ENCODE measurements around the gene TRNAU1AP. TPM values are rescaled to one million over a fixed set of nuclear protein-coding genes. Genes with fewer than 3 reads are reported as not detected.
"Not testable (repeated sequence)": the region's sequence is repeated elsewhere in the genome, so short reads cannot be mapped to it uniquely, and the experiment has no call there.

TRNAU1AP gene
- polyA plus RNA-seq, 3 donors, result 21.7 to 28.8 (median 26.6) TPM

GRCh38 chr1:28560886-28561285 lies 8.0 kb downstream of the TRNAU1AP start:
- no peak for DNase-seq (ENCODE audit: extremely low read depth in 1 of 11, low read depth in 9 of 11, low spot score in 4 of 11)

- no peak for DNase-seq (ENCODE audit: extremely low read depth in 1 of 11, low read depth in 9 of 11, low spot score in 4 of 11)
Observed at GRCh38 chr1:28564310-28564709, 11.4 kb downstream of the TRNAU1AP start.

GRCh38 chr1:28565040-28565439 lies 12.2 kb downstream of the TRNAU1AP start:
- DNase-seq (ENCODE audit: extremely low read depth in 1 of 11, low read depth in 9 of 11, low spot score in 4 of 11), result no peak

- no peak for DNase-seq (ENCODE audit: extremely low read depth in 1 of 11, low read depth in 9 of 11, low spot score in 4 of 11)
Observed at GRCh38 chr1:28565726-28566125, 12.8 kb downstream of the TRNAU1AP start.

- no peak for DNase-seq (ENCODE audit: extremely low read depth in 1 of 11, low read depth in 9 of 11, low spot score in 4 of 11)
Observed at GRCh38 chr1:28566931-28567330, 14.0 kb downstream of the TRNAU1AP start.

- no peak for DNase-seq (ENCODE audit: extremely low read depth in 1 of 11, low read depth in 9 of 11, low spot score in 4 of 11)
Observed at GRCh38 chr1:28571911-28572310, 19.0 kb downstream of the TRNAU1AP start.

GRCh38 chr1:28572891-28573290 lies 20.0 kb downstream of the TRNAU1AP start:
- DNase-seq (ENCODE audit: extremely low read depth in 1 of 11, low read depth in 9 of 11, low spot score in 4 of 11), result not testable (repeated sequence)

- no peak for DNase-seq (ENCODE audit: extremely low read depth in 1 of 11, low read depth in 9 of 11, low spot score in 4 of 11)
Observed at GRCh38 chr1:28573564-28573963, 20.7 kb downstream of the TRNAU1AP start.

- DNase-seq (ENCODE audit: extremely low read depth in 1 of 11, low read depth in 9 of 11, low spot score in 4 of 11), result no peak
Observed at GRCh38 chr1:28577052-28577678, 24.3 kb downstream of the TRNAU1AP start.

GRCh38 chr1:28577738-28578536 lies 25.1 kb downstream of the TRNAU1AP start:
- DNase-seq (ENCODE audit: extremely low read depth in 1 of 11, low read depth in 9 of 11, low spot score in 4 of 11), result no peak

- DNase-seq (ENCODE audit: extremely low read depth in 1 of 11, low read depth in 9 of 11, low spot score in 4 of 11), result no peak
Observed at GRCh38 chr1:28578696-28579218, 25.9 kb downstream of the TRNAU1AP start.

- no peak for DNase-seq (ENCODE audit: extremely low read depth in 1 of 11, low read depth in 9 of 11, low spot score in 4 of 11)
Observed at GRCh38 chr1:28579401-28579800, 26.5 kb downstream of the TRNAU1AP start.

- DNase-seq (ENCODE audit: extremely low read depth in 1 of 11, low read depth in 9 of 11, low spot score in 4 of 11), result peak in 2 of 11 donors; percentile 24 to 27
Observed at GRCh38 chr1:28580722-28581530, 28.0 kb downstream of the TRNAU1AP start.

GRCh38 chr1:28581531-28582247 lies 28.8 kb downstream of the TRNAU1AP start:
- DNase-seq (ENCODE audit: extremely low read depth in 1 of 11, low read depth in 9 of 11, low spot score in 4 of 11), result peak; percentile 81 to 95 (median 93)

GRCh38 chr1:28582248-28582615 lies 29.3 kb downstream of the TRNAU1AP start:
- no peak for DNase-seq (ENCODE audit: extremely low read depth in 1 of 11, low read depth in 9 of 11, low spot score in 4 of 11)

- not testable (repeated sequence) for DNase-seq (ENCODE audit: extremely low read depth in 1 of 11, low read depth in 9 of 11, low spot score in 4 of 11)
Observed at GRCh38 chr1:28586585-28587391, 33.9 kb downstream of the TRNAU1AP start.

- peak in 1 of 11 donors; percentile 9 for DNase-seq (ENCODE audit: extremely low read depth in 1 of 11, low read depth in 9 of 11, low spot score in 4 of 11)
Observed at GRCh38 chr1:28591708-28592320, 38.9 kb downstream of the TRNAU1AP start, which contains the start of gene RAB42. Gene RAB42 (plus strand): TSS chr1:28592265. CDS start chr1:28592512, 247 bp downstream.

Measured in renal cortex interstitium (tissue), 11 donors.